ENCODE measurements around the gene ANKRD23.

The ANKRD23 gene

GRCh38 chr2:96860065-96861029 lies 16.5 kb upstream of the ANKRD23 start:
- no peak overlapping the region for H2AFZ ChIP-seq (ENCODE audit: low read depth)
- H3K27me3 ChIP-seq (ENCODE audit: insufficient read depth, low read depth), result no peaks in the 10 kb centered on the region
- H3K4me3 ChIP-seq (IDR thresholded peaks at IDR 0.05; ENCODE audit: insufficient read depth, low read depth, low read length), result no peak overlapping the region
- H3K9ac ChIP-seq, result no peak overlapping the region
- peaks cover 2% of the 10 kb centered on the region; the same call in 1 of the 2 replicates for H3K36me3 ChIP-seq (ENCODE audit: insufficient read depth)
- H3K4me1 ChIP-seq (ENCODE audit: low read depth, poor library complexity, severe bottlenecking), result peaks cover 15% of the 10 kb centered on the region
- H3K4me2 ChIP-seq, result no peak overlapping the region
- H4K20me1 ChIP-seq (ENCODE audit: insufficient read depth), result no peaks in the 10 kb centered on the region; the same call in 1 of the 2 replicates
- TF ChIP-seq, protein P1, sequence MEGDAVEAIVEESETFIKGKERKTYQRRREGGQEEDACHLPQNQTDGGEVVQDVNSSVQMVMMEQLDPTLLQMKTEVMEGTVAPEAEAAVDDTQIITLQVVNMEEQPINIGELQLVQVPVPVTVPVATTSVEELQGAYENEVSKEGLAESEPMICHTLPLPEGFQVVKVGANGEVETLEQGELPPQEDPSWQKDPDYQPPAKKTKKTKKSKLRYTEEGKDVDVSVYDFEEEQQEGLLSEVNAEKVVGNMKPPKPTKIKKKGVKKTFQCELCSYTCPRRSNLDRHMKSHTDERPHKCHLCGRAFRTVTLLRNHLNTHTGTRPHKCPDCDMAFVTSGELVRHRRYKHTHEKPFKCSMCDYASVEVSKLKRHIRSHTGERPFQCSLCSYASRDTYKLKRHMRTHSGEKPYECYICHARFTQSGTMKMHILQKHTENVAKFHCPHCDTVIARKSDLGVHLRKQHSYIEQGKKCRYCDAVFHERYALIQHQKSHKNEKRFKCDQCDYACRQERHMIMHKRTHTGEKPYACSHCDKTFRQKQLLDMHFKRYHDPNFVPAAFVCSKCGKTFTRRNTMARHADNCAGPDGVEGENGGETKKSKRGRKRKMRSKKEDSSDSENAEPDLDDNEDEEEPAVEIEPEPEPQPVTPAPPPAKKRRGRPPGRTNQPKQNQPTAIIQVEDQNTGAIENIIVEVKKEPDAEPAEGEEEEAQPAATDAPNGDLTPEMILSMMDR (conservative IDR thresholded peaks at IDR 0.05; ENCODE audit: low read depth, low read length), result no peak
- peaks cover 23% of the 10 kb centered on the region for H3K79me2 ChIP-seq (ENCODE audit: insufficient read depth, low read depth)
- H3K27ac ChIP-seq, result no peak overlapping the region

GRCh38 chr2:96859681-96860064 lies 15.9 kb upstream of the ANKRD23 start:
- H3K4me2 ChIP-seq, result no peak overlapping the region

GRCh38 chr2:96859099-96859649 lies 15.4 kb upstream of the ANKRD23 start:
- Histone ChIP-seq H3K4me2 (no peak overlapping the region), H3K27ac (no peak overlapping the region), H3K79me2 (ENCODE audit: insufficient read depth, low read depth) (peaks cover 35% of the 10 kb centered on the region), H4K20me1 (ENCODE audit: insufficient read depth) (peaks cover 8% of the 10 kb centered on the region; the same call in 1 of the 2 replicates), H3K36me3 (ENCODE audit: insufficient read depth) (peaks cover 2% of the 10 kb centered on the region; the same call in 1 of the 2 replicates), H3K27me3 (ENCODE audit: insufficient read depth, low read depth) (no peaks in the 10 kb centered on the region), H3K9ac (no peak overlapping the region), H3K4me3 (IDR thresholded peaks at IDR 0.05; ENCODE audit: insufficient read depth, low read depth, low read length) (no peak overlapping the region), H2AFZ (ENCODE audit: low read depth) (no peak overlapping the region), H3K4me1 (ENCODE audit: low read depth, poor library complexity, severe bottlenecking) (peaks cover 26% of the 10 kb centered on the region)
- TF ChIP-seq, protein P1 (conservative IDR thresholded peaks at IDR 0.05; ENCODE audit: low read depth, low read length), result no peak

More at GRCh38 chr2:96859681-96860064, 15.9 kb upstream of the ANKRD23 start:
- no peak overlapping the region for H3K27ac ChIP-seq
- H3K9ac ChIP-seq, result no peak overlapping the region
- peaks cover 30% of the 10 kb centered on the region for H3K79me2 ChIP-seq (ENCODE audit: insufficient read depth, low read depth)
- H3K27me3 ChIP-seq (ENCODE audit: insufficient read depth, low read depth), result no peaks in the 10 kb centered on the region
- H3K4me1 ChIP-seq (ENCODE audit: low read depth, poor library complexity, severe bottlenecking), result peaks cover 21% of the 10 kb centered on the region
- peaks cover 5% of the 10 kb centered on the region; the same call in 1 of the 2 replicates for H4K20me1 ChIP-seq (ENCODE audit: insufficient read depth)
- no peak overlapping the region for H3K4me3 ChIP-seq (IDR thresholded peaks at IDR 0.05; ENCODE audit: insufficient read depth, low read depth, low read length)
- no peak overlapping the region for H2AFZ ChIP-seq (ENCODE audit: low read depth)
- TF ChIP-seq, protein P1 (conservative IDR thresholded peaks at IDR 0.05; ENCODE audit: low read depth, low read length), result no peak
- H3K36me3 ChIP-seq (ENCODE audit: insufficient read depth), result peaks cover 2% of the 10 kb centered on the region; the same call in 1 of the 2 replicates

- H4K20me1 ChIP-seq (ENCODE audit: insufficient read depth), result peaks cover 8% of the 10 kb centered on the region; the same call in 1 of the 2 replicates
- peaks cover 48% of the 10 kb centered on the region for H3K79me2 ChIP-seq (ENCODE audit: insufficient read depth, low read depth)
- H3K27me3 ChIP-seq (ENCODE audit: insufficient read depth, low read depth), result no peaks in the 10 kb centered on the region
- H3K4me1 ChIP-seq (ENCODE audit: low read depth, poor library complexity, severe bottlenecking), result peaks cover 40% of the 10 kb centered on the region
- H3K4me2 ChIP-seq, result peak within 1 kb of the TSS; percentile 75
- TF ChIP-seq, protein P1 (conservative IDR thresholded peaks at IDR 0.05; ENCODE audit: low read depth, low read length), result peak; percentile 47
- peak within 1 kb of the TSS; percentile 99 for H3K27ac ChIP-seq
- H3K9ac ChIP-seq, result peak within 1 kb of the TSS; percentile 99
- H3K36me3 ChIP-seq (ENCODE audit: insufficient read depth), result peaks cover 7% of the 10 kb centered on the region; the same call in 1 of the 2 replicates
- peak within 1 kb of the TSS; percentile 19 for H3K4me3 ChIP-seq (IDR thresholded peaks at IDR 0.05; ENCODE audit: insufficient read depth, low read depth, low read length)
- peak within 1 kb of the TSS; percentile 47 for H2AFZ ChIP-seq (ENCODE audit: low read depth)
Observed at GRCh38 chr2:96857667-96858372, 14.0 kb upstream of the ANKRD23 start, which contains the start of gene ANKRD39. Gene ANKRD39 (minus strand): TSS chr2:96858016. CDS start chr2:96857987, 29 bp downstream.

Data from KMS-11 (cell line).